CD4-positive, alpha-beta T cell treated with Interleukin-6 for 4 hours (primary cell): ENCODE measurements around the gene SPG7.
"Not testable (repeated sequence)": the region's sequence is repeated elsewhere in the genome, so short reads cannot be mapped to it uniquely, and the experiment has no call there.

Source experiments
- DNase-seq: peaks from one replicate; pipeline ENCODE4 v3.0.0-alpha.2; 2020; ENCODE audit warnings: mixed read lengths

SPG7 gene

DNA sequence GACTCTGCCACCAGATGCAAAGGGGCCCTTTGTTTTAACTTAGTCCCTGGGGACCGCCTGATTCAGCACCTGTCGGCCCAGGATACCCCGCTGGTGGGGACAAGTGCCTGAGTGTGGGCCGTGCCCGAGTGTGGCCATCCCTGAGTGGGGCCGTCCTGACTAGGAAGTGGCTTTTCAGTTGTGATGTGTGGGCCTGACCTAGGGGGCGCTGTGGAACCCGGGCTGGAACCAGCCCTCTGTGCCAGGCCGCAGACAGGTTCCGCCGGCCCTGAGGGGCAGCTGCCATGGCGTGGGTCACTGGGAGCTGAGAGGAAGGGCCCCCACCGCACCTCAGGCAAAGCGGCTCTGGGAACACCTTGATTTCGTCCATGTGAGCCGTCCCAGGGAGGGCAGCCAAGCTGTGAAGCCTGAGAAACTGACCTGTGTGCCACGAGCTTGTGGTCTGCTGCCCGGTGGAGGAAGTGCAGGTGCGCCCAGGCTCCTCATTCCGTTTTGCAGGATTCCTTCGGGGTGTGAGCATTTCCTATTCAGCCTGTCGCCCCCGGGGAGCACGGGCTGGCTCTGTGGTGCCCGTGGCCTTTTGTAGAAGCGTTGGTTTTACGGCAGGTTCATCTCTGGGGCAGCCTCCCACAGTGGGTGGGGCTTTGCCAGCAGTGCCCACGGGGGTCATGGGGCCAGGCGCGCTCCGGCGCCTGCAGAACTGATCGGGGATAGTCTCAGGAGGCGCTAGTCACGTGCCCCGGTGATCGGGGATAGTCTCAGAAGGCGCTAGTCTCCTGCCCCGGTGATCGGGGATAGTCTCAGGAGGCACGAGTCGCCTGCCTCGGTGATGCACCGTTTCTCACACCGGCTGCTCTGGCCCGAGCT is 57.5 kb downstream of the SPG7 start:
- DNase-seq, result peak; percentile 59

DNA sequence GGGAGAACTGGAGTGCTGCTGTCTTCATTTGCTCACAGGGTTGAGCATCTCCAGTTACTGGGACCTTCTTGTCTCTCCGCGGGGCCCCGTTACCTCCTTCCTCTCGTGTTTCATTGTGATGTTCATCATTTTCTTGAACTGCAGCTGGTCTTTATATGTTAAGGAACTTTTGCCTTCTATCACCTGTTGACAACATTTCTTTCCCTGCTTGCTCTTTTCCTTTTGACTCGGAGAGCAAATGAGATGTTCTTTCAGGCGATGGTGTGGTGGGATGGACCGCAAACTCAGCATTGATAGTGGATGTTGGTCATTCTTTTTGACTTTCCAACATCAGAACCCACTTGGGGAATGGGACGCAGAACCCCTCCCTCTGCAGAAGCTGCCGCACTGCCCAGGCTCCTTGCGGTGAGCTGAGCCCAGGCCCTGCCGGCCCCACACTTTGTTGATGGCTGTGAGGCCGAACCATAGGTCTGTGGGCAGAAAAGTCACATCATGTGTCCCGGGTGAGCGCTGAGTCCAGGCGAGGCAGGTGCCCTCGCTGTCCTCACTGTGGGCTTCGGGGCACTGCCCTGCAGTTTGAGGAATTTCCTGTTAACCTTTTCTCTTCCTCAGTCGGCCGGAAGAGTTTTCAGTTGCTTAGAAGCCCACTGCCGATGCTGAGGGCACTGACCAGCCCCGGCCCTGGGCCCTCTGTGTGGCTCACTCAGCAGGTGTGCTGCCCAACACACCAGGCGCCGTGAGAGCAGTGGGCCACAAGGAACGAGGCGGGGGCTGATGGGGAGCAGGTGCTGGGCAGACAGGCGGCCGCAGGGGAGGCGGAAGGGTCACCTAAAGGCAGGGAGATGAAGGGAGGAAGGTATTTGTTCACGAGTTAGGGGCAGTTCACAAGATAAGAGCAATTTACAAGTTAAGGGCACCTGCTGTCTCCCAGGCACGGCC is 59.7 kb downstream of the SPG7 start:
- no peak for DNase-seq

DNA sequence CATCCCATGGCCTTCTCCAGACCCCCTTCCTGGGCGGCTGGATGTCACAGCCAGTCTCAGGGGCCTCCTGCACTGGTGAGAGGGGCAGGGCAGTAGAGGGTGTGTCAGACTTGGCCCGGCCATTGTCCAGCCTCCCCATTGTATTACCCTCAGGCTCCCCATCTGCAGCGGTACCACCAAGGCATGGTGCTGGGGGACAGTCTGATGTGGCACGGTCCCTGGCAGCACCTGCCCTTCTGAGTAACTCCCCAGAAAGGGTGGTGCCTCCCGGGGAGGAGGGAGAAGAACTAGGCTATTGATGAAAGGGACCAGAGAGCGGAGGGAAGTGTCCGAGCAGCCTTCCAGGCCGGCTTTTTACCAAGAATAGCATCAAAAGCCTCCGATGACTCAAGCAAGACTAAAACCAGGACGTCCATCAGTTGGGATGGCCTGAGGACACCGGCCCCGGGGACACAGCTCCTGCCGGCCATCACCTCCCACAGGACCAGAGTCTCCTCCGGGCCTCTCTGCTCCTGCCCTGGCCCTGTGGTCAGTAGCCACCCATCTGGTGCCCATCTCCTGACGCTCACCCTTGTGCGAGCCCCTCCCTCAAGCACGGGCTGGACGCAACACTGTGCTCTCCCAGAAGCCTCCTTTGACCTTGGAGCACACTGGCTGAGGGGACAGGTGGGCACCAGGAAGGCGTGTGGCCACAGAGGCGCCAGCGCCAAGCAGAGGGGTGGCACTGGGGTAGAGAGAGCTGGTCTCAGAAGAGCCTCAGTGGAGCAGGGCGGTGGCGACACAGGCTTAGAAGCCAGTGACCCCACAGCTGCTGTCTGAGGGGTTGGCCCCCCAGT is 61.5 kb downstream of the SPG7 start:
- no peak for DNase-seq

GRCh38 chr16:89570342-89570923 is 62.2 kb downstream of the SPG7 start:
- DNase-seq, result no peak

DNA sequence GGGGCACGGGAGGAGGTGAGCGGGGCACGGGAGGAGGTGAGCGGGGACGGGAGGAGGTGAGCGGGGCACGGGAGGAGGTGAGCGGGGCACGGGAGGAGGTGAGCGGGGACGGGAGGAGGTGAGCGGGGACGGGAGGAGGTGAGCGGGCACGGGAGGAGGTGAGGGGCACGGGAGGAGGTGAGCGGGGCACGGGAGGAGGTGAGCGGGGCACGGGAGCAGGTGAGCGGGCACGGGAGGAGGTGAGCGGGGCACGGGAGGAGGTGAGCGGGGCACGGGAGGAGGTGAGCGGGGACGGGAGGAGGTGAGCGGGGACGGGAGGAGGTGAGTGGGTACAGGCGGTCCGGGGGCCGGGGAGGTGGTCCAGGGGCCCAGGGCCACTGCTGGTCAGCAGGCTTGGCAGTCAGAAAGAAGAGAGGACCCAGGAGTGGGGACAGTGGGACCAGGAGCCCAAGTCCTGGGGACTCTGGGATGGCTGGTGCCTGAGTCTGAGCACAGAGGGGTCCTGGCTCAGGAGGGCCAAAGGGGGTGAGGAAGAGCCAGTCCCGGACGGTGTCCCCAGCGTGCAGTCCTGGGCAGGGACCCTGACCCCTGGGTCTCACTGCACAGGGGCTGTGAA is 62.9 kb downstream of the SPG7 start:
- DNase-seq, result not testable (repeated sequence)

- DNase-seq, result no peak
Measured at GRCh38 chr16:89571636-89572035, 63.4 kb downstream of the SPG7 start.

DNA sequence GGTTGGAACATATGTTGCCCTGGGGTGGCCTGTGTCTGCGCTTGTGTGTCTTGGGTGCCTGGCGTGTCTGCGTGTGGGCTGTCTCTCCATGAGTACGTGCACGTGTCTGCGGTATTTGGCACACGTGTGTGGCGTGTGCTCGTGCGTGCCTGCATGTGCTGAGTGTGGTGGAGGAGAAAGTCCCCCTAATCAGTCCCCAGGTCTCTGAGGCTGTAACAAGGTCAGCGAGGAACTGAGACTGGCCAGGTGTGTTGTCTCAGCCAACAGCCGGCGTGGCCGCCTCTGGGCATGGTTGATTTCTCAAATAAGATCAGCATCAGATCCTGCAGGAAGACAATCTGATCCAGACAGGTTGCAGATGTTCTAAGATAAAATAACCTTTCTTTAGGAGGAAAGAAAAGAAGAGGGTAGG is 63.9 kb downstream of the SPG7 start:
- DNase-seq, result no peak

- no peak for DNase-seq
Measured at GRCh38 chr16:89572485-89573205, 64.4 kb downstream of the SPG7 start.

- no peak for DNase-seq
Measured at GRCh38 chr16:89573826-89574680, 65.8 kb downstream of the SPG7 start.

DNA sequence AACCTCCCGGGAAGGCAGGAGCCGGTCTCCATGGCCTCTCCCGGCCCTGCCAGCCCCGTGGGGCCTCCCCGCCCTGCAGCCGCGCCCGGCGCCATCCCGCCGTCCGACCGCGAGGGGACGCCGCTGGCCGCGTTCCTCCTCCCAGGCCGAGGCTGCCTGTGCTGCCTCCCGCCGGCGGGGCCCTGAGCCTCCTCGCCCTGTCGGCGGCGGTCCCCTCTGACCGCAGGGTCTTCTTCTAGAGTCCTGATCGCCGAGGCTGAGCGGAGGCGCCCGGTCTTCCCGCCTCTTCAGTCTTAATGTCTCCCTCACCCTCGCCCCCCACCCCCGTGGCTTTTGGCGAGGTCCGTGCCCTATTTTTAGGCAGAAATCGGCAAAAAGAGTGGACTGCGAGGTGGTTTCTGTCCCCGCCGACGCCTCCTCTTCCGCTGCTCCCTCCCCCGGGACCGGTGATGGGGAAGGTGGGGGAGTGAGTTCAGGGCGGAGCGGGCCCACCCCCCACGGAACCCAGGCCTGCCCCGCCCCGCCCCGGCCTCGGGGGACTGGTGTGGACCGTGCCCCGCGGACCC is 66.6 kb downstream of the SPG7 start:
- DNase-seq, result peak; percentile 64

DNA sequence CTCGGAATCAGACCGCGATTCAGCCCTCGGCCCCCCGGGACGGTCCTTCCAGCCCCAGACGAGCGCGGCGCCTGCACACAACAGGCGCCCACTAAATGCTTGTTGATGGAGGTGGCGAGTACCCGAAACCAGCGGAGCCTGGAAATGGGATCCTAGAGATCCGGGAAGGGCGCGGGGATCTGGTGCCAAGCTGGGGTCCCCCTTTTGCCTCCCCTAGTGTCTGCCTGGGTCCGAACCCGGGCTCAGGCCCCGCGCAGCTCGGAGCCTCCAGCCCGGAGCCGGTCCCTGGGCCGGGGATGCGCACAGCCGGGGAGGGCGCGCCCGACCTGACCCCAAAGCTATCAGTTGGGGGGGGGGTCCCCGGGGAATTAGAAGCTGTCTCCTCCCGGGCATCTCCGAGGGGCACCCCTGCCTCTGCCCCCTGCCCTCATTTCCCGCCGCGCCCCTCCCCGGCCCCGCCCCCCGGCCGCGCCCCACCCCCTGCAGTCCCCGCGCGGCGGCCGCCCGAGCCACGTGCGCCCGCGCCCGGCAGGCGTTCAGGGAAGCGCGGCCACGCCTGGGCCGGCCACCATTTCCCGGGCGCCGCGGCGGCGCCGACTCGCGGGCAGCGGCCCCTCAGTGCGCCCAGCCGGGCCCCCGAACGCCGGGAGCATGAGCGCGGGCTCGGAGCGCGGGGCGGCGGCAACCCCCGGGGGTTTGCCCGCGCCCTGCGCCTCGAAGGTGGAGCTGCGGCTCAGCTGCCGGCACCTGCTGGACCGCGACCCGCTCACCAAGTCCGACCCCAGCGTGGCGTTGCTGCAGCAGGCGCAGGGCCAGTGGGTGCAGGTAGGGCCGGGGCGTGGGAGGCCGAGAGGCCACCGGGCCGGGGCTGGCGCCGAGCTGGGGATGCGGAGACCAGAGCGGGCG is 67.3 kb downstream of the SPG7 start, which contains the start of gene CPNE7:
TSS of gene CPNE7 (plus strand) at position 512 of the 906 bp plus-strand sequence. CDS start at position 652, 140 bp downstream.
- DNase-seq, result peak; percentile 17

- no peak for DNase-seq
Measured at GRCh38 chr16:89576153-89577054, 68.2 kb downstream of the SPG7 start.

DNA sequence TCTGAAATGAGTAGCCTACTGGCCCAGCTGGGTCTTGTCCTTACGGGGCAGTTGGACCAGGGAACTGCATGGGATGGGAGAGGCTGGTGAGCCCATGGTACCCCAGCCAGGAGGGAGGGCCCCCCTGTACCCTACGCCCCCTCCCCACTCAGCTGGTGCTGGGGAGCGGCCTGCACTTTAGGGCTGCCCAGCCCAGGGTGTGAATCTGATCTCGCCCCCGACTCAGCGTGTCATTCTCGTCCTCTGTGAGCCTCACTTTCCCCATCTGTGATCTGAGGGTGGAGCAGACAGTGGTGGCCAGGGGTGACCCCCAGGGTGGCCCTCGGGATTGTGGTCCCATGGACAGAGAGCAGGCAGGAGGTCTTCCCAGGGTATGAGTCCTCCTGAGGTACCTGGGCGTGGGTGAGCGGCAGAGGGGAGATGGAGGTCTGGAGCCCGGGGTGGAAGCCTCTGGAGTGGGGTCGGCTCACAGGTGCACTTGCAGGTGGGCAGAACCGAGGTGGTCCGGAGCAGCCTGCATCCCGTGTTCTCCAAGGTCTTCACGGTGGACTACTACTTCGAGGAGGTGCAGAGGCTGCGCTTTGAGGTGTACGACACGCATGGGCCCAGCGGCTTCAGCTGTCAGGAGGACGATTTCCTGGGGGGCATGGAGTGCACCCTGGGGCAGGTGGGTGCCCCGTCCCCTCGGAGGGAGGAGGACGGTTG is 69.0 kb downstream of the SPG7 start:
- DNase-seq, result no peak

GRCh38 chr16:89579351-89579750 is 71.1 kb downstream of the SPG7 start:
- DNase-seq, result no peak

- no peak for DNase-seq
Measured at GRCh38 chr16:89581045-89581695, 73.0 kb downstream of the SPG7 start.

DNA sequence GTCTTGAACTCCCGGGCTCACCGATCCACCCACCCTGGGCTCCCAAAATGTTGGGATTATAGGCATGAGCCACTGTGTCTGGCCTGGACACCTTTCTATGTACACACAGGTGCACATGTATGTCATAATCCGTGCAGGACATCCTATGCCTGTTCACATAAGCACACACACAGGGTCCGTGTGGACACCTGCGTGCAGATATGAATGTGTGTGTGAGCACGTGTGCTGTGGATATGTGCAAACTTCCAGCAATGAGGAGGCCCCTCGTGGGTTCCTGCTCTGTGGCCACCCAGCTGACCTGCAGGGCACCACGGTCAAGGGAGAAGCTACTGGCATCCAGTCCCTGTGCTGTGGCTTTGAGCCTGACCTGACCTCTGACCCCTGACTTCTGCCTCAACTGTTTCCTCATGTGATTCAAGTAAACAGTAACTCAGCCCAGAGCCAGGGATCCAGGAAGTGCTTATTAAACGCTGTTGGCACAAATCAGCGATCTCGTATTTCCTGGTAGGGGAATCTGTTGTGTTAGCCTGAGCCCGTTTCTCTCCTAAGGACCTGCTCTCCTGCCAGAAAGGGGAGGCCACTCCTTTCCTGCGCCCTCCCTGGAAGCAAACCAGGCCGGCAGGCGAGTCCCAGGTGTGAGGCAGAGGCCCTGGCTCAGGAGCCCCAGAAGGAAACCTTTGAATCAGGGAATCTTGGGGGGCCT is 73.8 kb downstream of the SPG7 start:
- no peak for DNase-seq
